Erythroblast (primary cell): Measurements from ENCODE around the gene SPSB3.

Source experiments
- GATA1 ChIP-seq: IDR thresholded peaks from 2 replicates; pipeline ENCODE4 v1.6.1; 2011; ENCODE audit warnings: low read depth, mild to moderate bottlenecking, control low read depth, low read length, moderate library complexity
- POLR2A ChIP-seq: IDR thresholded peaks from 2 replicates; pipeline ENCODE4 v1.6.1; 2011; ENCODE audit warnings: mild to moderate bottlenecking, low read length

DNA sequence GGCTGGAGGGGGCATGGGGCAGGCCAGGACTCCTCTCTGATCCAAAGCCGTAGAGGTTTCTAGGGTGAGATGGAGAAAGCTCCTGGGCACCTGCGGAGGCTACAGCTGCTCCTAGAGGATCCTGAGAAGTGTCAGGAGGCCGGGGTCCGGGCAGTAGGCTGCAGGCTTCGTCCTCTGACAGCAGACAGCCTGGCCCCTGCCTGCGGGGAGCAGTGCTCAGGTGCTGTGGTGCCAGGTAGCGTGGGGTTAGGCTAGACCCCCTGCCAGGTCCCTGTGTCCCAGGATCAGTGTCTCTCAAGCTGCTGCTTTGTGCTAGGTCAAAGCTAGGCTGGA, 8.0 kb downstream of the SPSB3 start:
- no peak for TF ChIP-seq POLR2A
- TF ChIP-seq GATA1: no peak
